ENCODE measurements around the gene MAP2K5. TPM values are rescaled to one million over a fixed set of nuclear protein-coding genes. Genes with fewer than 3 reads are reported as not detected.
A peak's percentile ranks its signal among the peaks of the same experiment; 100 is the strongest.

The MAP2K5 gene
- total RNA-seq, 2 donors from 2014 or later, result 36.2 to 37.8 TPM

DNA sequence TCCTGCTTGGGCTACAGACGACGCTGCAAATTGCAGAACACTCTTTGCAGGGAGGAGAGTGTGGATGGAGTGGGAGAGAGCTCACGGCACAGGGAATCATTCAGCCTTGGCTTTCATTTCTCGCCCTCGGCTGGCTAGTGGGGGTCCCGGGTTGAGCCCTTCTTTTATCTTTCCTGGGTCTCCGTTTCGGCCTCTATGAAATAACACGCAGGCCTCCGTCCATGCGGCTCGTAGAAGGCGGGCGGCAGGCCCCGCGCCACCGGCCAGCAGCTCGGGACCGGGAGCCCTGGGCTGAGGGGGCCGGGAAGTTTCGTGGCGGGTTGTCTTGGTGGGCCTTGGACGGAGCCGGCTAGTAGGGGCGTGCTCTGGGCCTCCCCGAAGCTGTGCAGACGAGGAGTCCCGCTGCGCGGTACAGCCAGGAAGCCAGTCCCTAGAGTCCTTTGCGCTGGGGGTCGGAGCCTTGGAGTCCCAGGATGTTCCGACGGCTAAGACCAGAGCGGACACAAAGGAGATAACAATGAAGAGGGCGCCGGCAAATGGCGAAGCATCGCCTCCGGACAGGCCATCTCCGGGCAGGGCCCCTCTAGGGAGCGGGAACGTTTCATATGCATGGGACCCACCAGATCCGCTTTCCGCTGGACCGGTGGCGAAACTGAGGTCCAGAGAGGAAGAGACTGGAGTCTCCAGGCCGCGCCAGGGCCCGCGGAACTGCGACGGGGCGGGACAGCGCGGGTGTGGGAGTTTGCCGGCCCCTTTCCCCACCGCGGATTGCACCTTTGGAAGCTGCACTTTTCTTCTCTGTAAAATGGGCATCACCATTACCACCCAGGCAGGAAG lies 293.0 kb downstream of the MAP2K5 start:
- peaks cover 0 to 3% of the 10 kb centered on the region in 2 donors for H3K36me3 Mint-ChIP-seq (ENCODE audit: insufficient read depth in 2 of 2)
- H3K9me3 Mint-ChIP-seq, result no peaks in the 10 kb centered on the region
- H3K27ac Mint-ChIP-seq, result no peak overlapping the region
- ATAC-seq (replicated peaks in 1 of 2) (no peak), DNase-seq (peak in 1 of 2 donors; percentile 24)
- peak overlapping the region; percentile 61 to 84 for H3K4me3 Mint-ChIP-seq
- peaks cover 42% of the 10 kb centered on the region for H3K4me1 Mint-ChIP-seq (ENCODE audit: low read depth)
- peaks cover 62% of the 10 kb centered on the region for H3K27me3 Mint-ChIP-seq (ENCODE audit: low read depth)

DNA sequence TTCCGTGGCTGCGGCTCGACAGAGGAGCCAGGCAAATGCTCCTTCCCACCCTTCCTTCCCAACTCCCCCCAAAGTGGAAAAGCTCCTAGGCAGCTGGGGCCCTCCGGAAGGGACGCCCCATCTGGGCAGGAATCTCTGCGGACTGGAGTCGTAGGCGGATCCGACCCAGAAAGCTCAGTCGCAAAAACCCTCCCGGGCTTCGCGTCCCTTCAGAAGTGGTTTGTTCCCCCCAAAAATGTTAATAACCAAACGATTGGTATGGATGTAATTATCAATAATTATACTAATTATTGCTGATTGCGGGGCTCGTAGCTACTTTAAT lies 293.6 kb downstream of the MAP2K5 start:
- Mint-ChIP-seq H3K27me3 (ENCODE audit: low read depth) (peaks cover 56% of the 10 kb centered on the region), H3K27ac (no peak overlapping the region)

DNA sequence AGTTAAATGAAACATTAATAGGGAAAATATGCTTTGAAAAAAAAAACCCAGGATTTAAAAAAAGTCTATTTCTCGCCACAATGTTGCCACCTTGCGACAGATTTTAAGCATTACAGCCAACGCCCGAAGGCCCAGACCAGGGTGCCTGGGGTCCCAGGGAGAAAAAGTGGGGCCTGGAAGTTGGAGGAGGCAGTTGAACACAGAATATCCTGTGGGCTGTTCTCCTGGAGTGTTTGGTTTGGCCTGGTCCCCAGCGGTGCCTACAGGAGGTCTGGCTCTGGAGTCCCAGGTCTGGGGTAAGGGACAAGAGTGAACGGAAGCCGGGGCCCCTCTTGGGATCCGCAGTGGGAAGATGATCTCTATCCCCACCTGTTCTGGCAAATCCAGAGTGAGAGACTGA lies 294.0 kb downstream of the MAP2K5 start:
- peaks cover 0 to 3% of the 10 kb centered on the region in 2 donors for H3K36me3 Mint-ChIP-seq (ENCODE audit: insufficient read depth in 2 of 2)
- H3K4me3 Mint-ChIP-seq, result peak overlapping the region; percentile 61 to 84
- peak overlapping the region; percentile 26 for H3K27ac Mint-ChIP-seq
- peaks cover 49% of the 10 kb centered on the region for H3K4me1 Mint-ChIP-seq (ENCODE audit: low read depth)
- H3K9me3 Mint-ChIP-seq, result no peaks in the 10 kb centered on the region
- no peak for ATAC-seq (replicated peaks in 1 of 2)
- H3K27me3 Mint-ChIP-seq (ENCODE audit: low read depth), result peaks cover 52% of the 10 kb centered on the region
- peak; percentile 50 to 60 for DNase-seq

More for the DNA sequence above, 293.6 kb downstream of the MAP2K5 start:
- H3K4me3 Mint-ChIP-seq, result peak overlapping the region; percentile 61 to 84
- no peaks in the 10 kb centered on the region for H3K9me3 Mint-ChIP-seq
- ATAC-seq (replicated peaks in 1 of 2) (no peak), DNase-seq (no peak)
- peaks cover 45% of the 10 kb centered on the region for H3K4me1 Mint-ChIP-seq (ENCODE audit: low read depth)
- H3K36me3 Mint-ChIP-seq (ENCODE audit: insufficient read depth in 2 of 2), result peaks cover 0 to 3% of the 10 kb centered on the region in 2 donors

DNA sequence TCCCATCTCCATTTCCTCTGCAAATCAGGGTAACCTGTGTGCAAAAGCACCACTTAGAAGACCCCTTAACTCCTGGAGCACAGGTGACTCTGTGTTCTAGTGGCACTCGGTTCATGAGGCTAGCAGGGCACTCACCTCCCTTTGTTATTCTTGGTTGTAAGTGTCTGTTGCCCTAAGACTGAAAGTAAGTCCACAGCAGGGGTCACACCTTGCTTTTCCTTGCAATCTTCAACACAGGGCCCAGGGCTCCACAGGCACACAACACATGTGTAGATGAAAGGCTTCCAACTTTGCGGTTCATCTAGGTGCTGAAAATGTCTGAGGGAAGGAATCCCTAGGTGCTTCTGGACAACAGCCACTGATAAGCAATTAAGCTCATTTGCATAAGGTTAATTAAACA lies 294.5 kb downstream of the MAP2K5 start:
- Mint-ChIP-seq H3K27ac (no peak overlapping the region), H3K9me3 (no peaks in the 10 kb centered on the region), H3K4me3 (no peak overlapping the region), H3K4me1 (ENCODE audit: low read depth) (peaks cover 51% of the 10 kb centered on the region), H3K27me3 (ENCODE audit: low read depth) (peaks cover 48% of the 10 kb centered on the region), H3K36me3 (ENCODE audit: insufficient read depth in 2 of 2) (peaks cover 0 to 3% of the 10 kb centered on the region in 2 donors)
- DNase-seq (no peak), ATAC-seq (replicated peaks in 1 of 2) (no peak)

DNA sequence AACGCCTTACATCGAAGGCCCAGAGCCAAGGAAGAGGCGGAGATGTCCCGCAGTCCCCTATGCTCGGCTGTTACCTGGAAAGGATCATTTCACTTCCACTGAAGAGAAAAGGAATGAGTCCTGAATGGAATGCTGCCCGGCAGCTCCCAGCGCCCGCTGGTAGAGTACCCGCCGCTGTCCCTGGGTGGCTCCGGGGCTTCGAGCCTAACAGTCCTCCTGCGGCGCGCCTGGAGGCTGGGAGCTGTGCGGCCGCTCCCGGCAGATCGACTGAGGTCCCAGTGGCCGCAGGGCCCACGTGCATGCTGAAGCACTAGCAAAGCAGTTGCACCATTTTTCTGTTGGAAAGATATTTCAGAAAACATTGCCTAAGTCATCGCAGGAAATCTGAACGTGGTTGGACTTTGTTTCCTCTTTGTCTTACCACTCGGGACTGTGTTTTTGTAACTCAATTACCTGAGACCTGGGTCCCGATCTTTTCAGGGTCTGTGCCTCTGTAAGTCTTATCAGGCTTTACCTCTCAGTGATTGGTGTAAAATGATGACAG lies 296.4 kb downstream of the MAP2K5 start:
- DNase-seq, result peak in 1 of 2 donors; percentile 7
- H3K4me3 Mint-ChIP-seq, result peak overlapping the region; percentile 86 to 99
- peaks cover 30% of the 10 kb centered on the region for H3K27me3 Mint-ChIP-seq (ENCODE audit: low read depth)
- no peak for ATAC-seq (replicated peaks in 1 of 2)
- H3K4me1 Mint-ChIP-seq (ENCODE audit: low read depth), result peaks cover 40% of the 10 kb centered on the region
- no peak overlapping the region for H3K27ac Mint-ChIP-seq
- H3K36me3 Mint-ChIP-seq (ENCODE audit: insufficient read depth in 2 of 2), result peaks cover 0 to 3% of the 10 kb centered on the region in 2 donors
- H3K9me3 Mint-ChIP-seq, result no peaks in the 10 kb centered on the region

DNA sequence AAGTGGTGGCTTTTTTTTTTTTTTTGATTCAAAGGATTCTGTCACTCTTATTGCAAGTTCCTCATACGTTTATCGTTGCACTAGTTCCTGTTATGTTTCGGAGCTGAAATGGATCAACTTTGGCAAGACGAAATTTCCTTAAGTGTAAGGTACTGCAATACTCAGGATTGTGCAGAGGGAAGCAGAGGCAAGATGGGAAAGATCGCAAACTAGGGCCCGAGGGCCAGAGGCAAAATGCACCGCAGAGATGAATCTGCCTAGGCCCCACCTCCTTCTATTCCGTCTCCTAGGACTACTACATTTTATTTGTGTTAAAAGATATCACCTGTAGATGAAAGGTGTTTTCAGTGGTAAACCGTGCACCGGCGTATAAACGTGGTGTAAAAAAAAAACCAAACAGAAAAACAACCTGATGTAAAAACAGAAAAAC lies 297.0 kb downstream of the MAP2K5 start:
- DNase-seq (peak in 1 of 2 donors; percentile 48), ATAC-seq (replicated peaks in 1 of 2) (peak; percentile 32 to 36)
- Mint-ChIP-seq H3K9me3 (no peaks in the 10 kb centered on the region), H3K4me1 (ENCODE audit: low read depth) (peaks cover 34% of the 10 kb centered on the region), H3K27ac (peak overlapping the region; percentile 99), H3K27me3 (ENCODE audit: low read depth) (peaks cover 24% of the 10 kb centered on the region), H3K36me3 (ENCODE audit: insufficient read depth in 2 of 2) (peaks cover 0 to 3% of the 10 kb centered on the region in 2 donors), H3K4me3 (peak overlapping the region; percentile 86 to 99)

DNA sequence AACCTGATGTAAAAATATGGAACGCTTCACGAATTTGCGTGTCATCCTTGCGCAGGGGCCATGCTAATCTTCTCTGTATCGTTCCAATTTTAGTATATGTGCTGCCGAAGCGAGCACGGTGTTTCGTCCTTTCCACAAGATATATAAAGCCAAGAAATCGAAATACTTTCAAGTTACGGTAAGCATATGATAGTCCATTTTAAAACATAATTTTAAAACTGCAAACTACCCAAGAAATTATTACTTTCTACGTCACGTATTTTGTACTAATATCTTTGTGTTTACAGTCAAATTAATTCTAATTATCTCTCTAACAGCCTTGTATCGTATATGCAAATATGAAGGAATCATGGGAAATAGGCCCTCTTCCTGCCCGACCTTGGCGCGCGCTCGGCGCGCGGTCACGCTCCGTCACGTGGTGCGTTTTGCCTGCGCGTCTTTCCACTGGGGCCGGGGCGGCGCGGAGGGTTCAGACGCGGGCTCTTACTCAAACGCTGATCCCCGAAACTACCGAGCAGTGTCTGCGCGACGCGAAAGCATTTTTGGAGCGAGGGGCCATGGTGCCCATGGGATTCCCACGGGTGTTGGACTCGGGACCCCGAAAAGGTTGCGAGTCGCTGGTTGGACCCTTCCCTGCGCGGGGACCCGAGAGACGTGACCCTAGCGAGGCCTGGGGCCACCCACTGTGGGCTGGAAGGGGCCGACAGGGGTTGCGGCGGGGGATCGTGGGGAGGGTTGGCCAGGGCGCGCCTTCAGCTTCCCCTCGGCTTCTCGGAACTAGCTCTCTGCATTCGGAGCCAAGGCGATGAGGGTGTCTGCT lies 297.6 kb downstream of the MAP2K5 start, which contains the start of gene RNU6-1:
Gene RNU6-1, minus strand, starts transcription at position 117 of the 820 bp plus-strand sequence.
- Mint-ChIP-seq H3K4me3 (peak within 1 kb of the TSS; percentile 86 to 99), H3K9me3 (no peaks in the 10 kb centered on the region), H3K27ac (peak within 1 kb of the TSS; percentile 99), H3K27me3 (ENCODE audit: low read depth) (peaks cover 17% of the 10 kb centered on the region), H3K4me1 (ENCODE audit: low read depth) (peaks cover 34% of the 10 kb centered on the region), H3K36me3 (ENCODE audit: insufficient read depth in 2 of 2) (peaks cover 0 to 3% of the 10 kb centered on the region in 2 donors)
- DNase-seq (peak; percentile 94 to 96), ATAC-seq (replicated peaks in 1 of 2) (peak; percentile 91 to 92)

DNA sequence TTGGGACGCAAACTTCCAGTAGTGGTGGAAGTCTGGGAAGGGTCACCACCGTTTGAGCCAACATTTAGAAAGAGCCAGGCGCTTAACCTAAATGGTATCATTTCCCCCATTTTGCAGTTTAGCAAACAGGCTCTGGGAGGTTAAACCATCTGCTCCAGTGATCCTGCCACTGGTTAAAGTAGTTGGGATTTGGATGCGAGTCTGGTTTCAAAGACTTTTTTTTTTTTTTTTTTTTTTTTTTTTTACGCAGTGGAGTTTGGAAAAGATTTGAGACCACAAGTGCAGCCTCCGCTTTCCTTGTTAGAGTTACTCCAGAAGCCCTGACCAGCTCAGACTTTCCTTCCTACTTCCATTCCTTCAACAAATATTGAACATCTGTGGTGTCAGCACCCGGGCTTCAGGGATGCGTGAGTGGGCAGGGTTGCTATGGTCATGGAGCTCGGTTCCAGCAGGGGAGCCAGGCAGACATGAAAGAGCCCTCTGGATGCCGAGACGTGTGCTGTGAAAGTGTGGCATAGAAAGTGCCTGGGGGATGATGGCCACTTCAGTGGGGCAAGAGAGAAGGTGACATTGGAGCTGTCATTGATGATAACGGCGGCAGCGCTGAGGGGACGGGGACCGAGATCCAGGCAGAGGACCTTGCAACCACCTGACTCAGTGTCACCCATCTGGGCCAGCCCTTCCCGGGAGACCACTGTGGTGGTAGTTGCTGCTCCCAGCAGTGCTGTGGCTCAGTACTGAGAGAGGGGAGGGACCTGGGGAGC lies 298.4 kb downstream of the MAP2K5 start:
- Mint-ChIP-seq H3K27me3 (ENCODE audit: low read depth) (peaks cover 12% of the 10 kb centered on the region), H3K9me3 (no peaks in the 10 kb centered on the region)
- DNase-seq, result peak in 1 of 2 donors; percentile 14

DNA sequence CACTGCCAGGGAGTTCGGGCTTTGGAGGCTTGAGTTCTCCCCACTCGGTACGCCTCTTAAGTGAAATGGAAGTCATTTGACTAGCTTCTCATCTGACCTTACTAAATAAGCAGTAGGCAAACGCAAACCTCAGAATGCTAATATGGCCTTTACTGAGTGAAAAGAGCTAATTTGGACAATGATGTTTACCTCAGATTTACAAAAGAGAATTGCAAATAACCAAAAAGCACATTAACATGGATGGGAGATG lies 298.9 kb downstream of the MAP2K5 start:
- Mint-ChIP-seq H3K4me1 (ENCODE audit: low read depth) (peaks cover 27% of the 10 kb centered on the region), H3K27me3 (ENCODE audit: low read depth) (peaks cover 8% of the 10 kb centered on the region), H3K9me3 (no peaks in the 10 kb centered on the region), H3K4me3 (peak overlapping the region; percentile 86 to 99), H3K36me3 (ENCODE audit: insufficient read depth in 2 of 2) (peaks cover 0 to 3% of the 10 kb centered on the region in 2 donors), H3K27ac (no peak overlapping the region)
- DNase-seq (no peak), ATAC-seq (replicated peaks in 1 of 2) (no peak)

More for the DNA sequence above, 298.4 kb downstream of the MAP2K5 start:
- Mint-ChIP-seq H3K27ac (peak overlapping the region; percentile 99), H3K4me1 (ENCODE audit: low read depth) (peaks cover 31% of the 10 kb centered on the region), H3K36me3 (ENCODE audit: insufficient read depth in 2 of 2) (peaks cover 0 to 3% of the 10 kb centered on the region in 2 donors), H3K4me3 (peak overlapping the region; percentile 86 to 99)
- ATAC-seq (replicated peaks in 1 of 2), result no peak

DNA sequence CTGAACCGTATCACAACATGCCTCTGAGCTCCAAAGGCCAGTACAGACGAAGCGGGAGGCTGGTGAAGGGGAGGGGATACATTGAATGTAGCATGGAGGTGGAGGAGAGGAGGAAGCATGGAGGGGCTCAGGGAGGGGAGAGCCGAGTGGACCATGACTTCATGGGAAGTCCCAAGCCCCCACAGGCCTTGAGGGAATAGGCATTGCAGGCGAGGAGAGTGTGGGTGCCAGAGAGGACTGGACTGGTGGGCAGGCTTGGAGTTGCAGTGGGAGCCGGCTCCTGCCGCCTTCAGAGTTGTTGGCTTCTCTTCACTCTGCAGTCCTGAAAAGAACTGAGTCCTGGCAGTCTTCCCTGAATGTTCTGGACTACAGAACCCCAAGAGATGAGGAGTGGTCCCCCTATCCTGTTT lies 300.6 kb downstream of the MAP2K5 start:
- DNase-seq (no peak), ATAC-seq (replicated peaks in 1 of 2) (no peak)
- H3K4me3 Mint-ChIP-seq, result no peak overlapping the region
- H3K27ac Mint-ChIP-seq, result no peak overlapping the region
- H3K4me1 Mint-ChIP-seq (ENCODE audit: low read depth), result peaks cover 27% of the 10 kb centered on the region
- peaks cover 0 to 3% of the 10 kb centered on the region in 2 donors for H3K36me3 Mint-ChIP-seq (ENCODE audit: insufficient read depth in 2 of 2)
- no peaks in the 10 kb centered on the region for H3K9me3 Mint-ChIP-seq
- peaks cover 8% of the 10 kb centered on the region for H3K27me3 Mint-ChIP-seq (ENCODE audit: low read depth)

DNA sequence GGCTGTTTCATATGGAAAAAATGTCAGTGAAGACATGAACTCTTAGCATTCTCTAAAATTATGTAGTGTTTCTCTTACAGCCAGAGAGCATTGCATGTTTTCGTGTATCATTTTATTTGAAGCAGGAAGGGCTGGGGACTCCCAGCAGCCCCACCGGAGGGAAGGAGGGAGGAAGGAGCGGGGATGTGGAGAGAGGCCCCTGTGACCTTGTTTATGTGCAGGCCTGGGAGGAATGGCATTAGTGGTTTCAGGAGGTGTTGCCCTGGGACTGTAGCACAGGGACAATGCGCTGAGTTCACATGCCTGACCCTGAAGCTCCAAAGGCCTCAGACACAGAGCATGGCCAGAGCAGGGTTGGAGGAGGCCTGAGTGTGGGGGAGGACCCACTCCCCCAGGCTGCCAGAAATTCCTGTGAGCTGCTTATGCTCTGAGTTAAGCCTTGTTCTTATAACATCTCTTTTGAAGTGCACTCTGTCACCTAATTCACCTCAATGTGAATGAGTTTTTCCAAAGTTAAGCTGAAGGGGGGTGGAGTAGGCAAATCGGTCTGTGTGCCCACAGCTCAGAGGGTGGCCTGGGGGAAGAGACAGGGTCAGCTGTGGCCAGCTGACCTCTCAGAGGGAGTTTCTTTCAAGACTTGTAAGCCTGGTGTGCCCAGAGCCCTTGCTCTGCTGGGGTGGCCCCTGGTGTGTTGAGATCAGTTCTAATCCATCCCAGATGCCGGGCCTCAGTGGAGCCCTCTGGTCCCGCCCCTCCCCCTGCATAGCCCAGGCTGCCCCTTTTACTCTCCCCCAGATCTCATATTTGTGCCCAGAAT lies 301.3 kb downstream of the MAP2K5 start:
- Mint-ChIP-seq H3K27me3 (ENCODE audit: low read depth) (peaks cover 14% of the 10 kb centered on the region), H3K4me1 (ENCODE audit: low read depth) (peaks cover 22% of the 10 kb centered on the region), H3K4me3 (no peak overlapping the region)

DNA sequence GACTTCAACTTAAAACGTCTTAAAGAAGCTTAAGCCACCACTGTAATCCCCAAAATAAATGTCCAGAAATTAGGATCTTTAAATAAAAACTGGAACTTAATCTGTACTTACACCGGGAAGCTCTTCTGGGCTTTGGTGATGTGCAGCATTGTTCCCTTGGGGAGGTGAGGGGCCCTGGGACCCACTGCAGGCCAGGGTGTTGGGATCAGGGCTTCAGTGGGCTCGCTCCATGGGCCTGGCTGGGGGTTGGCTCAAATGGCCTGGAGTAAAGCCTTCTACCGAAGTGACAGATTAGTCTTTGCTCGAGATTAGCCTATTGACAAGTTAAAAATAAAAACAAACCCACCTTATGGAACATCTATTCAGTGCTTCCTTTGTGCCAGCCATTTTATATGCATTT lies 303.5 kb downstream of the MAP2K5 start:
- ATAC-seq (replicated peaks in 1 of 2) (no peak), DNase-seq (no peak)
- Mint-ChIP-seq H3K27ac (no peak overlapping the region), H3K36me3 (ENCODE audit: insufficient read depth in 2 of 2) (no peaks in the 10 kb centered on the region), H3K4me3 (no peak overlapping the region), H3K9me3 (no peaks in the 10 kb centered on the region), H3K4me1 (ENCODE audit: low read depth) (peaks cover 7% of the 10 kb centered on the region), H3K27me3 (ENCODE audit: low read depth) (peaks cover 21% of the 10 kb centered on the region)

More for the DNA sequence above, 301.3 kb downstream of the MAP2K5 start:
- DNase-seq (no peak), ATAC-seq (replicated peaks in 1 of 2) (no peak)
- Mint-ChIP-seq H3K36me3 (ENCODE audit: insufficient read depth in 2 of 2) (peaks cover 0 to 3% of the 10 kb centered on the region in 2 donors), H3K9me3 (no peaks in the 10 kb centered on the region), H3K27ac (no peak overlapping the region)

Data from activated T-cell treated with anti-CD3 and anti-CD28 coated beads, Interleukin-2, amount 50 U/mL, for 72 hours (primary cell).